GM12878 (cell line): ENCODE measurements around the gene GHDC. TPM values are rescaled to one million over a fixed set of nuclear protein-coding genes. Genes with fewer than 3 reads are reported as not detected.
A peak's percentile ranks its signal among the peaks of the same experiment; 100 is the strongest.

Experiments used
- ATF7 ChIP-seq: fragments of 450-650 bp; IDR thresholded peaks from 2 replicates; pipeline ENCODE4 v1.6.1; 2016; ENCODE audit warnings: low read depth, mild to moderate bottlenecking
- CBFB ChIP-seq: IDR thresholded peaks from 2 replicates; pipeline ENCODE4 v1.6.1; 2016; ENCODE audit warnings: antibody characterized with exemption, low read depth
- ETV6 ChIP-seq, 2 experiments: fragments of 450-650 bp in 1 of 2; IDR thresholded peaks in 1 of 2; conservative IDR thresholded peaks in 1 of 2; 2 replicates each; pipeline ENCODE4 v1.6.1; 2014; ENCODE audit warnings: antibody characterized with exemption in 1 of 2, borderline replicate concordance in 1 of 2, low read depth in 1 of 2, mild to moderate bottlenecking in 1 of 2, moderate library complexity in 1 of 2
- FOS ChIP-seq: IDR thresholded peaks from 3 replicates; pipeline ENCODE4 v1.6.1; 2011; ENCODE audit warnings: borderline replicate concordance; ENCODE audit not compliant: insufficient read length; ENCODE audit errors: extremely low read depth
- JUND ChIP-seq: IDR thresholded peaks from 2 replicates; pipeline ENCODE4 v1.6.1; 2012; ENCODE audit warnings: low read depth, mild to moderate bottlenecking, low read length, improper control_type of control experiment, moderate library complexity
- MTA3 ChIP-seq: IDR thresholded peaks from 2 replicates; pipeline ENCODE4 v1.6.1; 2012; ENCODE audit warnings: low read length, inconsistent platforms, borderline replicate concordance
- MXI1 ChIP-seq: fragments of 150-350 bp; IDR thresholded peaks from 2 replicates; pipeline ENCODE4 v1.6.1; 2011; ENCODE audit warnings: low read depth, mild to moderate bottlenecking, inconsistent platforms, low read length, improper control_type of control experiment
- MYB ChIP-seq: fragments of 150-350 bp; IDR thresholded peaks from 2 replicates; pipeline ENCODE4 v1.6.1; 2014; ENCODE audit warnings: mild to moderate bottlenecking, low read depth, low read length, borderline replicate concordance
- NFIC ChIP-seq: IDR thresholded peaks from 2 replicates; pipeline ENCODE4 v1.6.1; 2012; ENCODE audit warnings: low read depth, mild to moderate bottlenecking, inconsistent platforms, low read length, moderate library complexity
- RAD21 ChIP-seq: IDR thresholded peaks from 2 replicates; pipeline ENCODE4 v1.6.1; 2011; ENCODE audit warnings: mild to moderate bottlenecking, low read depth, low read length, moderate library complexity; ENCODE audit not compliant: insufficient read depth
- RAD51 ChIP-seq: fragments of 450-650 bp; IDR thresholded peaks from 2 replicates; pipeline ENCODE4 v1.6.1; 2016; ENCODE audit warnings: moderate library complexity, mild to moderate bottlenecking, inconsistent platforms
- SMAD1 ChIP-seq: fragments of 450-650 bp; IDR thresholded peaks from 2 replicates; pipeline ENCODE4 v1.6.1; 2018; ENCODE audit warnings: mild to moderate bottlenecking, low read depth; ENCODE audit not compliant: partially characterized antibody
- TCF7 ChIP-seq: IDR thresholded peaks from 2 replicates; pipeline ENCODE4 v1.6.1; 2014; ENCODE audit warnings: antibody characterized with exemption, borderline replicate concordance
- ZNF622 ChIP-seq: fragments of 450-650 bp; IDR thresholded peaks from 2 replicates; pipeline ENCODE4 v1.6.1; 2017; ENCODE audit warnings: mild to moderate bottlenecking, inconsistent platforms
- polyA plus RNA-seq, 11 experiments: library from polyadenylated mRNA; depleted of rRNA in 4 of 11; unstranded in 6 of 11; stranded (reverse) in 5 of 11; fragments of >200 nt; fragmentation: Nextera tagmentation in 4 of 11; fragmentation: Illumina TruSeq in 1 of 11; extraction: Ambion mirVana in 4 of 11; extraction: Trizol in 1 of 11; gene quantifications; 1 replicate in 1 of 11; 2 replicates in 10 of 11; pipeline versions ENCODE4 v1.2.1 to v1.2.3, GENCODE V29; 2011 to 2016; ENCODE audit warnings: inconsistent platforms in 2 of 11, missing spikeins in 2 of 11, low read depth in 1 of 11
- total RNA-seq, 4 experiments: library from RNA; depleted of rRNA in 3 of 4; stranded (reverse); fragments of >200 nt in 3 of 4; fragmentation: Illumina TruSeq in 1 of 4; extraction: Trizol in 1 of 4; gene quantifications; 2 replicates each; pipeline versions ENCODE4 v1.2.1 to v1.2.3, GENCODE V29; 2013 to 2021
- TF ChIP-seq, protein P1 (sequence below), 3 experiments: IDR thresholded peaks in 2 of 3; conservative IDR thresholded peaks in 1 of 3; 2 replicates each; pipeline ENCODE4 v1.5.1; 2011; ENCODE audit warnings: low read depth in 3 of 3, low read length in 3 of 3, mild to moderate bottlenecking in 3 of 3, control low read depth in 2 of 3, moderate library complexity in 2 of 3, inconsistent platforms in 1 of 3, mixed read lengths in 1 of 3; ENCODE audit not compliant: control insufficient read depth in 2 of 3, insufficient read depth in 1 of 3; ENCODE audit errors: extremely low read depth in 1 of 3
- TF ChIP-seq, protein P2 (sequence below): fragments of 450-650 bp; IDR thresholded peaks from 2 replicates; pipeline ENCODE4 v1.6.1; 2017; ENCODE audit warnings: mild to moderate bottlenecking, moderate library complexity

The GHDC gene
- total and polyA plus RNA-seq, 10 of the 15 experiments (the other 5 are each of a cell fraction or from before 2014, with no cell fraction given): 0.72 to 20.6 (median 12.9) TPM

DNA sequence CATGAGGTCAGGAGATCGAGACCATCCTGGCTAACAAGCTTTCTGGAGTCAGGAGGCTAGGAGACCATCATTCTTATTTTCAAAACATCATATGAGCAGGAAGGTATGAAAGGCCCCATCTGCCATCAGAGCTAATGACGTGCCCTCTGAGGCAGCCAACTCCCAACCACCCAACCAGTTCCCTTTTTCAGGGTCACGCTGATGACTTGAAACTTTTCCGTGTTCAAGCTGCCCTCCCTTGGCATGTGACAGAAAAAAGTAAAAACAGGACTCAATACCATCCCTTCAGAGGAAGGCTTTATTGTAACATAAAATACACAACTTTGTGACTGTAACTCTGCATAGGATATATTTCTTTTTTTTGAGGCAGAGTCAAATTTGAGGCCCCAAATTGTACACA, 4.6 kb upstream of the GHDC start (continued):
- TF ChIP-seq ETV6 (conservative IDR thresholded peaks at IDR 0.05 in 1 of 2, IDR thresholded peaks at IDR 0.05 in 1 of 2; ENCODE audit: borderline replicate concordance in 1 of 2, low read depth in 1 of 2) (no peak), FOS (no peak), RAD21 (no peak), RAD51 (peak; percentile 45; the same call in 1 of the 2 replicates), ZNF622 (no peak), ATF7 (peak; percentile 23; the same call in 1 of the 2 replicates), JUND (no peak), MYB (no peak), NFIC (no peak), MTA3 (no peak), CBFB (no peak), TCF7 (no peak), SMAD1 (no peak), MXI1 (no peak)
- TF ChIP-seq, protein P1, sequence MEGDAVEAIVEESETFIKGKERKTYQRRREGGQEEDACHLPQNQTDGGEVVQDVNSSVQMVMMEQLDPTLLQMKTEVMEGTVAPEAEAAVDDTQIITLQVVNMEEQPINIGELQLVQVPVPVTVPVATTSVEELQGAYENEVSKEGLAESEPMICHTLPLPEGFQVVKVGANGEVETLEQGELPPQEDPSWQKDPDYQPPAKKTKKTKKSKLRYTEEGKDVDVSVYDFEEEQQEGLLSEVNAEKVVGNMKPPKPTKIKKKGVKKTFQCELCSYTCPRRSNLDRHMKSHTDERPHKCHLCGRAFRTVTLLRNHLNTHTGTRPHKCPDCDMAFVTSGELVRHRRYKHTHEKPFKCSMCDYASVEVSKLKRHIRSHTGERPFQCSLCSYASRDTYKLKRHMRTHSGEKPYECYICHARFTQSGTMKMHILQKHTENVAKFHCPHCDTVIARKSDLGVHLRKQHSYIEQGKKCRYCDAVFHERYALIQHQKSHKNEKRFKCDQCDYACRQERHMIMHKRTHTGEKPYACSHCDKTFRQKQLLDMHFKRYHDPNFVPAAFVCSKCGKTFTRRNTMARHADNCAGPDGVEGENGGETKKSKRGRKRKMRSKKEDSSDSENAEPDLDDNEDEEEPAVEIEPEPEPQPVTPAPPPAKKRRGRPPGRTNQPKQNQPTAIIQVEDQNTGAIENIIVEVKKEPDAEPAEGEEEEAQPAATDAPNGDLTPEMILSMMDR (IDR thresholded peaks at IDR 0.05 in 2 of 3, conservative IDR thresholded peaks at IDR 0.05 in 1 of 3; ENCODE audit: control insufficient read depth in 2 of 3, extremely low read depth in 1 of 3, insufficient read depth in 1 of 3, low read depth in 3 of 3, low read length in 3 of 3): no peak
- TF ChIP-seq, protein P2, sequence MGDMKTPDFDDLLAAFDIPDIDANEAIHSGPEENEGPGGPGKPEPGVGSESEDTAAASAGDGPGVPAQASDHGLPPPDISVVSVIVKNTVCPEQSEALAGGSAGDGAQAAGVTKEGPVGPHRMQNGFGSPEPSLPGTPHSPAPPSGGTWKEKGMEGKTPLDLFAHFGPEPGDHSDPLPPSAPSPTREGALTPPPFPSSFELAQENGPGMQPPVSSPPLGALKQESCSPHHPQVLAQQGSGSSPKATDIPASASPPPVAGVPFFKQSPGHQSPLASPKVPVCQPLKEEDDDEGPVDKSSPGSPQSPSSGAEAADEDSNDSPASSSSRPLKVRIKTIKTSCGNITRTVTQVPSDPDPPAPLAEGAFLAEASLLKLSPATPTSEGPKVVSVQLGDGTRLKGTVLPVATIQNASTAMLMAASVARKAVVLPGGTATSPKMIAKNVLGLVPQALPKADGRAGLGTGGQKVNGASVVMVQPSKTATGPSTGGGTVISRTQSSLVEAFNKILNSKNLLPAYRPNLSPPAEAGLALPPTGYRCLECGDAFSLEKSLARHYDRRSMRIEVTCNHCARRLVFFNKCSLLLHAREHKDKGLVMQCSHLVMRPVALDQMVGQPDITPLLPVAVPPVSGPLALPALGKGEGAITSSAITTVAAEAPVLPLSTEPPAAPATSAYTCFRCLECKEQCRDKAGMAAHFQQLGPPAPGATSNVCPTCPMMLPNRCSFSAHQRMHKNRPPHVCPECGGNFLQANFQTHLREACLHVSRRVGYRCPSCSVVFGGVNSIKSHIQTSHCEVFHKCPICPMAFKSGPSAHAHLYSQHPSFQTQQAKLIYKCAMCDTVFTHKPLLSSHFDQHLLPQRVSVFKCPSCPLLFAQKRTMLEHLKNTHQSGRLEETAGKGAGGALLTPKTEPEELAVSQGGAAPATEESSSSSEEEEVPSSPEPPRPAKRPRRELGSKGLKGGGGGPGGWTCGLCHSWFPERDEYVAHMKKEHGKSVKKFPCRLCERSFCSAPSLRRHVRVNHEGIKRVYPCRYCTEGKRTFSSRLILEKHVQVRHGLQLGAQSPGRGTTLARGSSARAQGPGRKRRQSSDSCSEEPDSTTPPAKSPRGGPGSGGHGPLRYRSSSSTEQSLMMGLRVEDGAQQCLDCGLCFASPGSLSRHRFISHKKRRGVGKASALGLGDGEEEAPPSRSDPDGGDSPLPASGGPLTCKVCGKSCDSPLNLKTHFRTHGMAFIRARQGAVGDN: peak; percentile 72; the same call in 1 of the 2 replicates
- TF ChIP-seq, all 136 proteins: peak for 6
